Right cardiac atrium (tissue), 5 donors: ENCODE data around the gene KCNQ5. TPM values are rescaled to one million over a fixed set of nuclear protein-coding genes. Genes with fewer than 3 reads are reported as not detected.

ENCODE experiments used
- ATAC-seq, 2 donors: fragments of 200-7000 bp; cut with Tn5 transposase; one replicate each; pipeline versions ENCODE4 v1.8.0 to v1.9.1; 2020; ENCODE audit warnings: moderate library complexity in 2 of 2, mild to moderate bottlenecking in 1 of 2
- DNase-seq, 3 donors: peaks; one replicate each; pipeline ENCODE4 v3.0.0-alpha.2; 2020
- H3K27ac ChIP-seq: one replicate; pipeline ENCODE4 v1.5.1; 2013; ENCODE audit warnings: mild to moderate bottlenecking, low read length, control low read depth, moderate library complexity
- H3K27me3 ChIP-seq: one replicate; pipeline ENCODE4 v1.6.1; 2013; ENCODE audit not compliant: control insufficient read depth, insufficient read depth
- H3K4me1 ChIP-seq: one replicate; pipeline ENCODE4 v1.6.1; 2013; ENCODE audit warnings: low read length; ENCODE audit not compliant: control insufficient read depth, insufficient read depth
- H3K4me3 ChIP-seq: one replicate; pipeline ENCODE4 v1.5.1; 2013; ENCODE audit warnings: low read length, control low read depth
- H3K9me3 ChIP-seq: one replicate; pipeline ENCODE4 v1.6.1; 2013; ENCODE audit warnings: low read length; ENCODE audit not compliant: control insufficient read depth
- WGBS: extraction: QIAGEN DNeasy Blood & Tissue Kit; methylation state at CpG from one replicate; pipeline ENCODE4 v1.1.7; 2013; 5-methylcytosine and 5-hydroxymethylcytosine counted together
- intact Hi-C, 4 donors: fragments of 100-400 bp; cut with DNase I; formaldehyde crosslinking; loops; one replicate each; pipeline versions ENCODE4 v1.11.0 to v1.14.0; 2022 to 2023
- polyA plus RNA-seq: library from polyadenylated mRNA; stranded (reverse); fragments of 200-250 nt; gene quantifications from one replicate; pipeline ENCODE4 v1.2.3, GENCODE V29; 2013
- total RNA-seq, 4 donors: library from RNA; stranded (reverse); fragmentation: NEBNext Ultra II Directional; extraction: Animal tissue kit (Norgen Biotek cat#: 25700); gene quantifications; one replicate each; pipeline ENCODE4 v1.2.1, GENCODE V29; 2021
- donor health status: healthy with polysubstance abuse.
- donor health status: DM: no; HTN: yes; CAD: no.
- donor health status: DM: no; HTN: no; CAD: no.
- donor health status: DM: no; HTN: yes; CAD: no; lungs with severe emphysema.
- donor health status: DM: yes; HTN: yes; CAD: no.

Gene KCNQ5
- total and polyA plus RNA-seq, 5 donors, result 0.20 to 0.68 (median 0.36) TPM; not detected in 1

- H3K9me3 ChIP-seq, result no peaks in the 10 kb centered on the region
- H3K27me3 ChIP-seq, result no peaks in the 10 kb centered on the region
- H3K4me1 ChIP-seq, result no peaks in the 10 kb centered on the region
- no peak for ATAC-seq
- WGBS, result 84% methylated on average over 1 of the region's 1 CpG
- intact Hi-C loops, result no loop called here
- H3K27ac ChIP-seq, result no peak overlapping the region
- H3K4me3 ChIP-seq, result no peak overlapping the region
- no peak for DNase-seq
These were observed 55.9 kb downstream of the KCNQ5 start for GRCh38 chr6:72677740-72678139.

DNA sequence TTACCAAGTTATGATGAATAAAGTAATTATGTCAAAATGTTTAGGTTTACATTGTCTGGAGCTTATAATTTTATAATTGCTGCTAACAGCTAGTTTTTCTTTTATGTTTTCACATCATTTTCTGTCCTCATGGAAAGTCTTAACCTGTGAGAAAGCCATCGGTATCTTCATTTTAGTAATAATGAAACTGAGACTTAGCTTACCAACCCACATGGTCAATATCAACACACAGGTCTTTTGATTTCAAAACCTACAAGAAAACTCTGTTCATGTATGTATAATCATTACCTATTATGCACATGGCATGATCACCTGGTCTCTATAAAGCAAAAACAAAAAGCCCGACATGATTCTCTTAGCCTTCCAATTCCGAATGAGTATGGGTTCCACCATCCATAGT, 61.9 kb downstream of the KCNQ5 start:
- Histone ChIP-seq H3K9me3 (no peaks in the 10 kb centered on the region), H3K4me1 (no peaks in the 10 kb centered on the region), H3K27me3 (no peaks in the 10 kb centered on the region), H3K4me3 (no peak overlapping the region), H3K27ac (no peak overlapping the region)
- no peak for ATAC-seq
- intact Hi-C loops, result no loop called here
- WGBS, result 94% methylated on average over 3 of the region's 3 CpGs
- DNase-seq, result no peak

DNA sequence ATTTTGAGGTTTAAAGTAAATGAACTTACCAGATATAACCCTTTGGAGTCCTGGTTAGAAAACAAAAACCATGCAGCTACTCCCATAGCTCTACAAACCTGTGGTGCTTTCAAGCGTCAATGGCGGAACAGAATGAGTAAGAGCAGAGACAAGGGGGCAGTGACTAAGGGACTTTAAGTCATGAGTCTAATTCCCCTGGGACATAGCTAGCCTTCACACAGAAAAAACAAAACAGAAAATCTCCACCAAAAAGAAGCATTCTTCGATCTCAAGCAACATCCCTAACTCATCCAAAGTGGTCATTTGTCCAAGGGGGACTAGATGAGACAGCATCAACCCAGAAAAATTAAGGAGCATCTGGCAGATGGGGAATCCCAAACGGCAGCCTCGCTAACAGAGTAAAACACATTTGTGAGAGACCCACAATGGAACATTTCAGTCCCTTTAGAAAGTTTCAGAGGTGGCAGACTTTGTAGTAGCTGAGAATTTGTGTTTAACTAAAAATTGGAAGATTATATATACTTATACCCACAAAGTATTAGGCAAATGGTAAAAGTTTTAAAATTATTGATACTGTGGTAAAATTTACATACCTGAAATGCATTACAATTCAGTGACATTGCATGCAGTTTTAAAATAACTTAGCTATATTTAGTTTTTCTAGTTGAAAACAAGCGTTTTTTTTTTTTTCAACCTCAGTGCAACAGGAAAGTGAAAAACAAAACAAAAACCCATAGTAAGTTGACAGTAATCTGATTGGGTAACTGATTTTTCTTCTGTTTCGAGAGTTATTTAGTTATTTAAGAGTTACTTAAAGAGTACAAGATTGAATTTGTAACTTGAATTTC, 67.5 kb downstream of the KCNQ5 start:
- Histone ChIP-seq H3K27me3 (no peaks in the 10 kb centered on the region), H3K27ac (no peak overlapping the region), H3K9me3 (no peaks in the 10 kb centered on the region), H3K4me1 (no peaks in the 10 kb centered on the region), H3K4me3 (no peak overlapping the region)
- no peak for DNase-seq
- 77% methylated on average over 7 of the region's 7 CpGs for whole genome bisulfite sequencing
- no peak for ATAC-seq
- intact Hi-C loops, result no loop called here

DNA sequence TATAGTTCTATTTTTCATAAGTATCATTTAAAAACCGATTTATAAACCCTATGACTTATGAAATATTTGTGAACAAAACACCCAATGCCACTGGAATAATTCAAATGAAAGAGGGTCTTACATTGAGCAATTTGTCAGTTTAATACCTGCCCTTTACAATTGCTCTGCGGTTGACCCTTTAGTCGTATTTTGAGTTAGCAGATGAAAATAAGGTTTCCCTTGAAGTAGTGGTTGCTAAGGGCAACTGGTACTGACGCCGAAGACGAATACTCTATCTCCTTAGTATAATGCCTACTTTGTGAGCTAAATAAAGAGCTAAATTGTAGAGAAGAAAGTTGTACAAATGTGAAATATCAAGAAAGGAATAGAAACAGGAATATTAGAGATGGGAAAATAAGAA, 69.4 kb downstream of the KCNQ5 start:
- Histone ChIP-seq H3K9me3 (no peaks in the 10 kb centered on the region), H3K27me3 (no peaks in the 10 kb centered on the region), H3K4me3 (no peak overlapping the region), H3K4me1 (no peaks in the 10 kb centered on the region), H3K27ac (no peak overlapping the region)
- WGBS, result 85% methylated on average over 6 of the region's 6 CpGs
- ATAC-seq (no peak), DNase-seq (no peak)
- intact Hi-C loops, result no loop called here

DNA sequence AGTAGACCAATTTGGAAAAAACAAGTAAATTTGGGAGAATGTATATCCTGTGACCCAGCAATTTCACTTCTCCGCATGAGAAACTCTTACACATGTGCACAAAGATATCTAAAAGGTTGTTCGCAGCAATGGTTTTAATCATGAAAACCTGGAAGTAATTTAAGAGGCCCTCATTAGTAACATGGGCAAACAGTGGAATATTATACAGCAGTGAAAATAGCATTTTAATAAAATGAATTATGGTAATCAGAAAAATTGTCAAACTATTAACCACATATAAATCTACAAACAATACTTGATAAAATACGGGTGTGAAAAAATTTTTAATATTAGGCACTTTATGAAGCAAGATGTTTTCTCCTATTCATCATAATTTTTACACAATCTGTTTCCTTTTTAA, 74.2 kb downstream of the KCNQ5 start:
- Histone ChIP-seq H3K27me3 (no peaks in the 10 kb centered on the region), H3K27ac (no peak overlapping the region), H3K4me1 (no peaks in the 10 kb centered on the region), H3K9me3 (no peaks in the 10 kb centered on the region), H3K4me3 (no peak overlapping the region)
- WGBS, result 93% methylated on average over 3 of the region's 3 CpGs
- no peak for DNase-seq
- no peak for ATAC-seq
- intact Hi-C loops, result no loop called here

DNA sequence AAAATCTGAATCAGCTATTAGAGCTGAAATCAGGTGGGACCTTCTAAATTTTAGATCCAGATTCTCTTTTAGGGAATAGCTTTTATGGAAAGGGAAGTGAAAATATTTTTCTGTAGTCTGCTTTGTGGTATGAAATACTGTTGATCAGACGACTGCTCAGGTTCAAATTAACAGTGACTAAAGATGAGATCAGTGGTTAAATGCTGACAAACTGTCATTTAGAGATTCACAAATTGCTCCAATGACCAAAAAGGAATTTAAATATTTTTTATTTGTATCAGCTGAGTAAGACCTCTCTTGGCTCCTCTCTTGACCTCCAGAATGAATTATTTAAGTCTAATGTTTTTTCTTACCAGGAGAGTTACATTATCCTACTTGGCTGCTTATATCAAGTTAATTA, 77.3 kb downstream of the KCNQ5 start:
- no peak overlapping the region for H3K27ac ChIP-seq

GRCh38 chr6:72702421-72702820, 80.6 kb downstream of the KCNQ5 start:
- Histone ChIP-seq H3K4me1 (no peaks in the 10 kb centered on the region), H3K27me3 (no peaks in the 10 kb centered on the region), H3K9me3 (no peaks in the 10 kb centered on the region), H3K27ac (no peak overlapping the region), H3K4me3 (no peak overlapping the region)
- no peak for ATAC-seq
- no peak for DNase-seq
- intact Hi-C loops, result no loop called here
- 76% methylated on average over 3 of the region's 3 CpGs for WGBS

More for the DNA sequence above, 77.3 kb downstream of the KCNQ5 start:
- Histone ChIP-seq H3K4me3 (no peak overlapping the region), H3K4me1 (no peaks in the 10 kb centered on the region), H3K27me3 (no peaks in the 10 kb centered on the region), H3K9me3 (no peaks in the 10 kb centered on the region)
- WGBS, result 59% methylated on average over 1 of the region's 1 CpG
- ATAC-seq, result no peak
- DNase-seq, result no peak
- intact Hi-C loops, result no loop called here

- WGBS, result 44% methylated on average over 2 of the region's 2 CpGs
- intact Hi-C loops, result no loop called here
- Histone ChIP-seq H3K4me3 (no peak overlapping the region), H3K4me1 (no peaks in the 10 kb centered on the region), H3K27me3 (no peaks in the 10 kb centered on the region), H3K27ac (no peak overlapping the region), H3K9me3 (no peaks in the 10 kb centered on the region)
- ATAC-seq, result no peak
- no peak for DNase-seq
These were observed 81.2 kb downstream of the KCNQ5 start for GRCh38 chr6:72703093-72703492.

DNA sequence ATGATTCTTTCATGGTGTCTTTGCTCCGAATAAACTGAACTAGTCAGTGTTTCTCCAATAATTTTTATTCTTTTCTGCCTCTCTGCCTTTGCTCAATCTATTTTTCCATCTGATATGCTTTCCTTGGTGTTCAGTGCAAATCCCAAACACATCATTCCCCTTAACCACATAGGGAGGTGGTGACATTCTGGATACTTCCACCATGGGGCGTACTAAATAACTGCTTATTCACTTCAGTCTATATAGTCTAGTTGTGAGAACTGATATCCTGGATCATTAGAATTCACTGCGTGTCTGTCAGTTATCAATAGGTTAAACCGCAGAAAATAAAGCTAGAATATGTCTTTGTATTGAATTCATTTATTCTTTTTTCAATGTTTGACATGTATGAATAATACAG, 83.1 kb downstream of the KCNQ5 start:
- 87% methylated on average over 4 of the region's 4 CpGs for WGBS
- ATAC-seq (no peak), DNase-seq (no peak)
- H3K4me3 ChIP-seq, result no peak overlapping the region
- no peaks in the 10 kb centered on the region for H3K27me3 ChIP-seq
- H3K4me1 ChIP-seq, result no peaks in the 10 kb centered on the region
- intact Hi-C loops, result no loop called here
- H3K27ac ChIP-seq, result no peak overlapping the region
- no peaks in the 10 kb centered on the region for H3K9me3 ChIP-seq

GRCh38 chr6:72709431-72709830, 87.6 kb downstream of the KCNQ5 start:
- Histone ChIP-seq H3K4me1 (no peaks in the 10 kb centered on the region), H3K9me3 (no peaks in the 10 kb centered on the region), H3K4me3 (no peak overlapping the region), H3K27ac (no peak overlapping the region), H3K27me3 (no peaks in the 10 kb centered on the region)
- WGBS, result 84% methylated on average over 1 of the region's 1 CpG
- DNase-seq (no peak), ATAC-seq (no peak)
- intact Hi-C loops, result no loop called here

DNA sequence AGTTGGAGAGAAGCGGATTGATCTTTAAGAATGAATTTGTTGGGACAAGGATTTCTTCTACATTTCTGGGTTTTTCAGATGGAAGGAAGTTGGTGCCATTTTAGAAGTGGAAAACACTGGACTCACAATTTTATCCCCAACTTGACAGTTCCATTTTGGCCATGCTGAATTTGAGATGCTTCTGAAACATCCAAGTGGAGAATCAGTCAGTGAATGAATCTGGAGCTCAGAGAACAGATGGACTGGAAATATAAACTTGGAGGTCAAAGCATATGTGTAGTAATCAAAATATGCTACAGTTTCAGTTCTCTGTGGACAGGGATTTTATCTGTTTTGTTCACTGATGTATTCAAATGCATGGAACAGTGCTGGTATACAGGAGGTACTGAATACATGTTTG, 89.9 kb downstream of the KCNQ5 start:
- intact Hi-C loops, result no loop called here
- no peak overlapping the region for H3K27ac ChIP-seq
- H3K9me3 ChIP-seq, result no peaks in the 10 kb centered on the region
- H3K4me3 ChIP-seq, result no peak overlapping the region
- no peaks in the 10 kb centered on the region for H3K27me3 ChIP-seq
- no peaks in the 10 kb centered on the region for H3K4me1 ChIP-seq
- 100% methylated on average over 1 of the region's 1 CpG for WGBS
- DNase-seq, result no peak
- ATAC-seq, result no peak

- no peaks in the 10 kb centered on the region for H3K27me3 ChIP-seq
- H3K27ac ChIP-seq, result no peak overlapping the region
- intact Hi-C loops, result no loop called here
- no peak overlapping the region for H3K4me3 ChIP-seq
- ATAC-seq (no peak), DNase-seq (no peak)
- no peaks in the 10 kb centered on the region for H3K9me3 ChIP-seq
- H3K4me1 ChIP-seq, result no peaks in the 10 kb centered on the region
- WGBS, result 76% methylated on average over 6 of the region's 6 CpGs
These were observed 91.0 kb downstream of the KCNQ5 start for GRCh38 chr6:72712910-72713309.
